Measurements from ENCODE around the gene CHMP6.

The CHMP6 gene

DNA sequence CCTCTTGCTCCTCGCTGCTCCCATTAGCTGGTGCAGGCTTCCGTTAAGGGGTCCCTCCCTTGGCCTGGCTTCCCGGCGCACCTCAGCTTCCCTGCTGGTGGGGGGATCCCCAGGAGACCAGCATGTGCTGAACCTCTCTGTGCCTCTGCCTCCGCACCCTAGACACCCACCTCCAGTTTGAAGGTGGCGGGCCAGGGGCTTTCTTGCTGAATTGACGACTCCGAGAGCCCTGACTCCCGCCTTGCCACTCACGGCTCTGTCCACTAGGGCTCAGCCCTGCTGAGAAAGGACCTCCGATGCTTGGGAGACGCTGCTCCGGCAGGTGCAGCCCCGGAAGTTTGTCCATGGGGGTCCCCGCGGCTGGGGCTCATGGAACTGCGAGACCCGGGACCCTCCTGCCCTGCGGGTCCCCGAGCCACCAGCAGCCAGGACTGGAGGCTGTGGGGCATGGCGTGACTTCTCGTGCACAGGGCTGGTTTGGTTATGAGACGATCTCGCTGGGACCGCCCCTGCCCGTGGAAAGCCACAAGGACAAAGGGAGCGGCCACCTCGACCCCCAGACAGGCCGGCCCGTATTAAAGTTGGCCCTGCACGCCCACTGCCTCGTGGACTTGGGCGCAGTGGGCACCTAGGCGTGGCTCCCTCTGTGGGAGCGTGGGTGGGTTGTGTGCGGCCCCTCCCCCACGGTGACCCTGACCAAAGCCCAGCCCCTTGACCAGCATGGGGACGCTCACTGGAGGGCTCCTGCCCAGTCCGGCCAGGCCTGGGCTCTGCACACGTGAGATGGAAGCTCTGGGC lies 8.1 kb downstream of the CHMP6 start:
- H3K9me3 ChIP-seq (replicated peaks; ENCODE audit: low read length): no peaks in the 10 kb centered on the region
- H3K4me1 ChIP-seq (ENCODE audit: control insufficient read depth, insufficient read depth, low read length): peaks cover 17% of the 10 kb centered on the region
- H3K27me3 ChIP-seq (ENCODE audit: control insufficient read depth, insufficient read depth, low read length): peaks cover 39% of the 10 kb centered on the region
- H3K4me3 ChIP-seq (ENCODE audit: low read length): no peak overlapping the region
- H3K4me2 ChIP-seq (ENCODE audit: low read length): no peak overlapping the region
- H3K9ac ChIP-seq (ENCODE audit: low read depth, low read length): no peak overlapping the region
- peaks cover 44% of the 10 kb centered on the region for H3K36me3 ChIP-seq (ENCODE audit: insufficient read depth, low read length)

DNA sequence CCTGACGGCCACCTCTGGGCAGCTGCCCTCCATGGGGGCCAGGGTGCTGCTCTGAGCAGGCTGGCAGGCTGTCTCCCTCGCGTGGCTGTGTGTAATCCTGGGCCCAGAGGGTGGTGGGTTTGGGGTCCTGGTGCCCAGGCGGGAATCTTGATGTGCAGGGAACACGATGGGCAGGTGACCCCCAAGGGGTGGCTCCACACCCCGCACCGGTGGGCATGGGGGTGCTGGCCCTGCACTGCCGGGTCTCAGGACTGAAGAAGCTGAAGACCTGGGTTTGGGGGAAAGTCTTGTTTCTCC lies 8.6 kb downstream of the CHMP6 start:
- H3K4me1 ChIP-seq (ENCODE audit: control insufficient read depth, insufficient read depth, low read length): peaks cover 17% of the 10 kb centered on the region
- H3K9ac ChIP-seq (ENCODE audit: low read depth, low read length): no peak overlapping the region
- no peaks in the 10 kb centered on the region for H3K9me3 ChIP-seq (replicated peaks; ENCODE audit: low read length)
- H3K4me2 ChIP-seq (ENCODE audit: low read length): no peak overlapping the region
- no peak overlapping the region for H3K4me3 ChIP-seq (ENCODE audit: low read length)
- peaks cover 41% of the 10 kb centered on the region for H3K27me3 ChIP-seq (ENCODE audit: control insufficient read depth, insufficient read depth, low read length)
- H3K36me3 ChIP-seq (ENCODE audit: insufficient read depth, low read length): peaks cover 40% of the 10 kb centered on the region

DNA sequence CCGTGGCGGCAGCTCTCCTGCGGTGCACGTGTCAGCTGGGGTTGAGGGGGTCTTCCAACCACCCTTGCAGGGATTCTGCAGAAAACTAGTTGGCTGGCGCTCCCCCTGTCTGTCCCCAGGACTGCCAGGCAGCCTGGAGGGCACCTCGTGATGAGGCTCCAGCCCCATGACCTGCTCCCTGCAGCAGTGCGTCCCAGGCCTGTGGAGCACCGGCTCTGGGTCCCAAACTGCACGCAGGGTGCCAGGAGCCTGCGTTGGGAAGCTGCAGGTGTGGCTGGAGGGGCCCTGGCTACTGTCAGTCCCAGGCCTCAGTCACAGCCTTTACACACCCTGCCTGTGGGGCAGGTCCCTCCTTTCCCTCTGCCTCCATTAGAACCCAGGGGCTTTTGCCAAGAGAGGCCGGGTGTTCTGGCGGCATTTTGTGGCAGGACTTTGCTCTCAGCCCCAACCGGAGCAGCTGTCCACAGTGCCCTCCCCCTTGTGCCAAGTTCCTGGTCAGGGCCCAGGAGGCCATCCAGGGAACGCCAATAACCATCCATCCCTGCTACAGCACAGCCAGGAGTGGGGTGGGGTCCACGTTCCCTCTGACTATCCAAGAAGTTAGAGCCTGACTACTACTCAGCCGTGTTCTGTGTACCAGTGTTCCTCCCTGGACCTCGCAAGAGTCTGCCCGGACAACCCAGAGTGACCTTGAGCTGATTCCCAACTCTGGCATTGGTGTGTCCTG lies 9.2 kb downstream of the CHMP6 start:
- Histone ChIP-seq H3K4me2 (ENCODE audit: low read length) (no peak overlapping the region), H3K9me3 (replicated peaks; ENCODE audit: low read length) (no peaks in the 10 kb centered on the region), H3K4me3 (ENCODE audit: low read length) (no peak overlapping the region), H3K9ac (ENCODE audit: low read depth, low read length) (no peak overlapping the region), H3K27me3 (ENCODE audit: control insufficient read depth, insufficient read depth, low read length) (peaks cover 41% of the 10 kb centered on the region), H3K4me1 (ENCODE audit: control insufficient read depth, insufficient read depth, low read length) (peaks cover 17% of the 10 kb centered on the region), H3K36me3 (ENCODE audit: insufficient read depth, low read length) (peaks cover 38% of the 10 kb centered on the region)

DNA sequence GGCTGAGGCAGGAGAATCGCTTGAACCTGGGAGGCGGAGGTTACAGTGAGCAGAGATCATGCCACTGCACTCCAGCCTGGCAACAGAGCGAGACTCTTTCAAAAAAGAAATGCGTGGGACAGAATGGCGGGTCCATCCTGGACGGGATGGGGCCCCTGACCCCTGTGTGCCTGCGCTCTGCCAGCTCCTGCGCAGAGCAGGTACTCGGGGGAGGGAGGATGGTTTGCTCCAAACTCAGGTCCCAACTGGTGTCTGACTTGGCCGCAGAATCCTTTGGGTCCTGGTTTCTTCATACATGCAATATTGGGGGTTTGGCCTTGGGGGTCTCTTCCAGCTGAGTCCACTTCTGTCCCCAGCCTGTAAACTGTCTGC lies 10.4 kb downstream of the CHMP6 start:
- no peak overlapping the region for H3K4me2 ChIP-seq (ENCODE audit: low read length)
- H3K9ac ChIP-seq (ENCODE audit: low read depth, low read length): no peak overlapping the region
- H3K4me3 ChIP-seq (ENCODE audit: low read length): no peak overlapping the region
- H3K36me3 ChIP-seq (ENCODE audit: insufficient read depth, low read length): peaks cover 28% of the 10 kb centered on the region
- peaks cover 17% of the 10 kb centered on the region for H3K4me1 ChIP-seq (ENCODE audit: control insufficient read depth, insufficient read depth, low read length)
- peaks cover 53% of the 10 kb centered on the region for H3K27me3 ChIP-seq (ENCODE audit: control insufficient read depth, insufficient read depth, low read length)
- H3K9me3 ChIP-seq (replicated peaks; ENCODE audit: low read length): no peaks in the 10 kb centered on the region

DNA sequence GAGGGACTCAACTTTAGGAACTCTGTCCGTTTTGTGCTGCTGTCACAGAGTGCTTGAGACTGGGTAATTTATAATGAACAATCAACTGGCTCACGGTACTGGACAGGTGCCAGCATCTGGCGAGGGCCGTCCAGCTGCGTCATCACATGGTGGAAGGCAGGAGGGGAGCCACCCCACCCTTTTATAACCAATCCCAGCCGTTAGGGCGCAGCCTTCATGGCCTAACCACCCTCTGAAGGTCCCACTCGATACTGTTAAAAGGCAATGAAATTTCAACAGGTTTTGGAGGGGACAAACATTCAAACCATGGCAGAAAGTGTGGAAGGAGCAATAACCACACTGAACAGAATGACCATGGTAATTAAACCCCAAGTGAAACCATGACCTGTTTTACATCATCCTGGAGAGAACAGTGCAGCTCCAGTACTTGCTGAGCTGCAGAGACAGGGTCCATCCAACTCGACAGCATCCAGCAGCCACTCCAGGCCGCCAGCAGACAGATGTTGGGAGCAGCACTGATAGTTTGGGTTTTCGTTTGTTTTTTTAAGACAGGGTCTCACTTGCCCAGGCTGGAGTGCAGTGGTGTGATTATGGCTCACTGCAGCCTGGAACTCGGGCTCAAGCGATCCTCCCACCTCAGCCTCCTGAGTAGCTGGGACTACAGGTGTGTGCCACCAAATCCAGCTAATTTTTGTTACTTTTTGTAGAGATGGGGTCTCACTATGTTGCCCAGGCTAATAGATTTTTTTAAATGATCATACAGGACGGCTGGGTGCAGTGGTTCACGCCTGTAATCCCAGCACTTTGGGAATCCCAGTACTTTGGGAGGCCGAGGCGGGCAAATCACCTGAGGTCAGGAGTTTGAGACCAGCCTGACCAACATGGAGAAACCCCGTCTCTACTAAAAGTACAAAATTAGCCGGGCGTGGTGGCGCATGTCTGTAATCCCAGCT lies 11.0 kb downstream of the CHMP6 start:
- Histone ChIP-seq H3K27me3 (ENCODE audit: control insufficient read depth, insufficient read depth, low read length) (peaks cover 56% of the 10 kb centered on the region), H3K9me3 (replicated peaks; ENCODE audit: low read length) (no peaks in the 10 kb centered on the region), H3K4me2 (ENCODE audit: low read length) (no peak overlapping the region), H3K36me3 (ENCODE audit: insufficient read depth, low read length) (peaks cover 23% of the 10 kb centered on the region), H3K4me3 (ENCODE audit: low read length) (no peak overlapping the region), H3K4me1 (ENCODE audit: control insufficient read depth, insufficient read depth, low read length) (peaks cover 17% of the 10 kb centered on the region), H3K9ac (ENCODE audit: low read depth, low read length) (no peak overlapping the region)

DNA sequence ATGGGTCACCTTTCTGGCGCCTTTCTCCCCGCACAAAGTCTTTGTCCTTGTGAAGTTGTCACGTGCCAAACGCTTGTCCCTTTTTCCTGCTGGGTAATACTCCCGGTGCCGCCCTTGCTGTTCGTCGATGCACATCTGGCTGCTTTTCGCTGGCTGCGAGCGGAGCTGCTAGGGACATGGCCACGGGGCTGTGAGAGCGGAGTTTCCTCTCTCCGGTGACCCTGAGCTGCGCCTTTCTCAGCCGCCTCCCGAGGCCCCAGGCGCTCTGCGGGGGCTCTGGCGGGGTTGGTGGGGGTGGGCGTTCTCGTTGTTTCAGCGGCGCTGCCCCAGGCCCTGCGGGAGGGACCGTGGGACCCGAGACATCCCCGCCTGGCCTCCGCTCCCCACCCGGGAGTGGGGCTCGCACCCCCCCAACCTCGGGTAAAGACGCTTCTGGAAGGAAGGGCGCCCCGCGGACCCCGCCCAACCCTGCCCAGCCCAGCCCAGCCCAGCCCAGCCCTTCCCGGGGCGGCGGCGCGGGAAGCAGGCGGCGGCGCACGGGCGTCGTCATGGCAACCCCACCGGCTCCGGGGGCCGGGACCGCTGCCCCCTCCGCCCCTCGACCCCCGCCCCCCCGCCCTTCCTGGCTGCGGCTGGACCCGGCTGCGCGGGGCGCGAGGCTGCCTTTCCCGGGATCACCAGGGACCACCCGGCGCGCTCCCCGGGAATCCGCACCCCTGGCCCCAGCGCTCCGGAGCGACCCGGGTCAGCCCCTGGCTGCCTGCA lies 12.3 kb downstream of the CHMP6 start:
- Histone ChIP-seq H3K27me3 (ENCODE audit: control insufficient read depth, insufficient read depth, low read length) (peaks cover 63% of the 10 kb centered on the region), H3K9me3 (replicated peaks; ENCODE audit: low read length) (no peaks in the 10 kb centered on the region), H3K4me3 (ENCODE audit: low read length) (no peak overlapping the region), H3K9ac (ENCODE audit: low read depth, low read length) (no peak overlapping the region), H3K4me1 (ENCODE audit: control insufficient read depth, insufficient read depth, low read length) (peaks cover 17% of the 10 kb centered on the region), H3K4me2 (ENCODE audit: low read length) (no peak overlapping the region), H3K36me3 (ENCODE audit: insufficient read depth, low read length) (peaks cover 11% of the 10 kb centered on the region)

DNA sequence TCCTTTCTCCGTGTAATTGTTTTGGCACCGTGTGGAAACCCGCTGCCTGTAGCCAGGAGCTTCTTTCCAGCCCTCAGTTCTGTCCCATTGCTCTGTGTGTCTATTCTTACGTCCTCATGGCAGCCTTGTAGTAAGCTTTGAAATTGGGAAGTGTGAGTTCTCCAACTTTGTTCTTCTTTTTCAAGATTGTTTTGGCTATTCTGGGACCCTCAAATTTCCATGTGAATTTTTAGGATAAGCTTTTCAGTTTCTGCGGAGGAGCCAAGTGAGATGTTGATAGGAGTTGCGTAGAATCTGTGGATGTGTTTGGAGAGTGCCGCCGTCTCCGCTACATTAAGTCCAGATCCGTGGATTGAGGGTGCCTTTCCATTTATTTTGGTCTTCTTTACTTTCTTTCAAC lies 15.2 kb downstream of the CHMP6 start:
- Histone ChIP-seq H3K4me3 (ENCODE audit: low read length) (no peak overlapping the region), H3K9me3 (replicated peaks; ENCODE audit: low read length) (peaks cover 5% of the 10 kb centered on the region), H3K4me2 (ENCODE audit: low read length) (no peak overlapping the region), H3K27me3 (ENCODE audit: control insufficient read depth, insufficient read depth, low read length) (peaks cover 62% of the 10 kb centered on the region), H3K4me1 (ENCODE audit: control insufficient read depth, insufficient read depth, low read length) (peaks cover 10% of the 10 kb centered on the region), H3K36me3 (ENCODE audit: insufficient read depth, low read length) (no peaks in the 10 kb centered on the region), H3K9ac (ENCODE audit: low read depth, low read length) (no peak overlapping the region)

DNA sequence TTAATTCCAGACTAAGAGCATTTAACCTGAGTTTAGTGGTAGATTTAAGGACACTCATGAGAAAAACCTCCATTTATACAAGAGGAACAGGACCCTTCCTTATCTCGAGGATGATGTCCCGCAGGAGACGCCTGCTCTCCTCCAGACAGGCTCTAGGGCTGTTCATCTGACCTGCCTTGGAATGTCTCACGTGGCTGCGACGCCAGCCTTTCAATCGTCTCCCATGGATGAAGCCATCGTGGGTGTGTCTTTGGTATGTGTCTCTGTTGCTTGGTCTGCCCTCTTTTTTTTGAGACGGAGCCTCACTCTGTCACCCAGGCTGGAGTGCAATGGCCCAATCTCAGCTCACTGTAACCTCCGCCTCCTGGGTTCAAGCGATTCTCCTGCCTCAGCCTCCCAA lies 16.5 kb downstream of the CHMP6 start:
- H3K36me3 ChIP-seq (ENCODE audit: insufficient read depth, low read length): no peaks in the 10 kb centered on the region
- peaks cover 5% of the 10 kb centered on the region for H3K9me3 ChIP-seq (replicated peaks; ENCODE audit: low read length)
- H3K4me3 ChIP-seq (ENCODE audit: low read length): no peak overlapping the region
- peaks cover 56% of the 10 kb centered on the region for H3K27me3 ChIP-seq (ENCODE audit: control insufficient read depth, insufficient read depth, low read length)
- H3K9ac ChIP-seq (ENCODE audit: low read depth, low read length): no peak overlapping the region
- no peak overlapping the region for H3K4me2 ChIP-seq (ENCODE audit: low read length)
- H3K4me1 ChIP-seq (ENCODE audit: control insufficient read depth, insufficient read depth, low read length): peaks cover 4% of the 10 kb centered on the region

DNA sequence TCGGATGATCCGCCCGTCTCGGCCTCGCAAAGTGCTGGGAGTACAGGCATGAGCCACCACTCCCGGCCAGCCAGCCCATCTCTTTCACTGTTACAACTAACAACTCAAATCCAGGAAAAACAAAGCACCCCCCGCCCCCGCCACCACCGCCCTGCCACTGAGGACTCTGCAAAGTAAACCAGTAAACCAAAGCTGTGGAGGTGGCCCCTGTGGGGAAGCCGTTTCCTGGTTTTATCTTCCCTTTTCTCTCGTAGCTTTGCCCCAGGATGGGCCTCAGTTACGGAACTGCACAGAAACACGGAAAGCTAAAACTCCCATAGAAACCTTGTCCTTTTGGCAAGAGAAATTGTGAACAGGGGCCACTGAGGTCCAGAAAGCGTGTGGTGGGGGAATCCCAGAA lies 17.5 kb downstream of the CHMP6 start:
- Histone ChIP-seq H3K4me3 (ENCODE audit: low read length) (no peak overlapping the region), H3K9me3 (replicated peaks; ENCODE audit: low read length) (peaks cover 5% of the 10 kb centered on the region), H3K27me3 (ENCODE audit: control insufficient read depth, insufficient read depth, low read length) (peaks cover 48% of the 10 kb centered on the region), H3K4me1 (ENCODE audit: control insufficient read depth, insufficient read depth, low read length) (no peaks in the 10 kb centered on the region), H3K9ac (ENCODE audit: low read depth, low read length) (no peak overlapping the region), H3K4me2 (ENCODE audit: low read length) (no peak overlapping the region), H3K36me3 (ENCODE audit: insufficient read depth, low read length) (no peaks in the 10 kb centered on the region)

DNA sequence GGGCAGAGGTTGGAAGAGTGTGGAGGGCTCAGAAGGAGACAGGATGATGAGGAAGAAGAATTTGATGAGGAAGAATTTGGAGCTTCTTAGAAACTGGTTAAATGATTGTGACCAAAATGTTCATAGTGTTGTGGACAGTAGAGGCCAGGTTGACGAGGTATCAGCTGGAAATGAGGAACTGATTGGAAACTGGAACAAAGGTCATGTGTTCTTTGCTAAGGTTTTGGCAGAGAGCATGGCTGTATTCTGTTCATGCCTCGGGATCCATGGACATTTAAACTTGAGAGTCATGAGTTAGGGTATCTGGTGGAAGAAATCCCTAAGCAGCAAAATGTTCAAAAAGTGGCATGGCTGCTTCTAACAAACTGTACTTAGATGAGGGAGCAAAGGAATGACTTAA lies 19.3 kb downstream of the CHMP6 start:
- H3K9ac ChIP-seq (ENCODE audit: low read depth, low read length): no peak overlapping the region
- H3K4me1 ChIP-seq (ENCODE audit: control insufficient read depth, insufficient read depth, low read length): no peaks in the 10 kb centered on the region
- H3K27me3 ChIP-seq (ENCODE audit: control insufficient read depth, insufficient read depth, low read length): peaks cover 39% of the 10 kb centered on the region
- no peaks in the 10 kb centered on the region for H3K36me3 ChIP-seq (ENCODE audit: insufficient read depth, low read length)
- peaks cover 5% of the 10 kb centered on the region for H3K9me3 ChIP-seq (replicated peaks; ENCODE audit: low read length)
- H3K4me2 ChIP-seq (ENCODE audit: low read length): no peak overlapping the region
- no peak overlapping the region for H3K4me3 ChIP-seq (ENCODE audit: low read length)

DNA sequence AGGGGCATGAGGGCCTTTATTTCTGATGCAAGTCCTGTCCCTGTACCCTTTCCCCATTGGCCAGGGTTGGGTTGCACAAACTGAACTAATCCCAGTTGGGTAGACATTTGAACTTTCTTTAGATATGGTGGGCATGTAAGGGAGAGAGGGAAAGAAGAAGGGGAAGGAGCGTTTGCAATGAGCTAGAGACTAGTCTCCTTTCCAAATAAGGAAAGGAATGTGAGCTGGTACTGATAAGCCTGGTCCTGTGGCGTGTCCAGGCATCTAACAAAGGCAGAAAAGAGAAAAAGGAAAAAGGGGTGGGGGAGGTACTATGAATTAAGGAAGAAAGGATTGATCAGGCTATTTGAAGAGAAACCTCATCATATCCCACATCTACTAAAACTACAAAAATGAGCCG lies 20.3 kb downstream of the CHMP6 start:
- no peak overlapping the region for H3K4me2 ChIP-seq (ENCODE audit: low read length)
- H3K4me1 ChIP-seq (ENCODE audit: control insufficient read depth, insufficient read depth, low read length): no peaks in the 10 kb centered on the region
- peaks cover 29% of the 10 kb centered on the region for H3K27me3 ChIP-seq (ENCODE audit: control insufficient read depth, insufficient read depth, low read length)

More for the DNA sequence above, 20.3 kb downstream of the CHMP6 start:
- Histone ChIP-seq H3K9ac (ENCODE audit: low read depth, low read length) (no peak overlapping the region), H3K9me3 (replicated peaks; ENCODE audit: low read length) (peaks cover 5% of the 10 kb centered on the region), H3K36me3 (ENCODE audit: insufficient read depth, low read length) (no peaks in the 10 kb centered on the region), H3K4me3 (ENCODE audit: low read length) (no peak overlapping the region)
